GM21381 (cell line): ENCODE data around the gene CRAT.
A peak's percentile ranks its signal among the peaks of the same experiment; 100 is the strongest.

Experiments
- ATAC-seq: cut with Tn5 transposase; IDR thresholded peaks from one replicate; pipeline ENCODE4 v1.9.1; 2021; ENCODE audit warnings: mild to moderate bottlenecking, moderate library complexity; ENCODE audit not compliant: unreplicated experiment

Gene CRAT

DNA sequence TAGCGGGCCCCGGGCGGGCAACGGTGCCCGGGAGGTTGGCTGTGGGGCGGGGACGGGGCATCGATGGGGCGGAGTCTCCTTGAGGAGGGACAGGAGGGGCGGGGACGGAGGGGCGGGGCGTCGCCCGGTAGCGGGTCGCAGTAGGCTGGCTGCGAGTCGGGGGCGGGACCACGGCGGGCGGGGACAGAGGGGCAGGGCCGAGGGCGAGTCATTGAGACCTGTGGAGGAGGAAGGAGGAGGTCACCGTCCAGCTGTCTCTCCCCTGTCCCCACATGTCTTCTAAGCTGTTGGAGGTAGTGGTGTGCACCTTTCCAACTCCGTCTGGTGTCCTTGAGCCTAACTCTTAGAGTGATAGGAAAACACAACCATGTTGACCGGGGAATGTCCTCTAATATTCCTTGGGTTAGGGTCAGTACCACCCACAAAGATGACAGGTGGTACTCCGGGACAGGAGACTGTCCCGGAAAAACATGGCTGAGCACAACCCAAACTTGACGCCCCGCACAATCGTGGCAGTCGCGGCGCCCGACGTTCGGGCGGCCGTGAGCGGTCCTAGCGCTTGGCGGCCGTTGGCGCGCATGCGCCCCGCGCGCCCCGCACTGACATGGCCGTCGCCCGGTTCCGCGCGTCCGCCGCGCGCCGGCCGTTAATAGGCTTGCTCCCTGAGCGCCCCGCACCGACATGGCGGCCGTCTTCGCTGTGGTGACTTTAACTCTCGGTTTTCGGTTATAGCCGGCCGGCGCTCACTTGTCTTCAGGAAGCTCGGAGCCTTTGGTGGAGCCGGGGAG, at the start of gene CRAT, which contains the start of gene PTPA:
TSS of gene CRAT (minus strand) at position 54 of the 788 bp plus-strand sequence. CDS start 284 bp downstream, outside the sequence.
TSS of gene PTPA (plus strand) at position 676 of the 788 bp plus-strand sequence. CDS start 186 bp downstream, outside the sequence.
- ATAC-seq, result peak; percentile 82

DNA sequence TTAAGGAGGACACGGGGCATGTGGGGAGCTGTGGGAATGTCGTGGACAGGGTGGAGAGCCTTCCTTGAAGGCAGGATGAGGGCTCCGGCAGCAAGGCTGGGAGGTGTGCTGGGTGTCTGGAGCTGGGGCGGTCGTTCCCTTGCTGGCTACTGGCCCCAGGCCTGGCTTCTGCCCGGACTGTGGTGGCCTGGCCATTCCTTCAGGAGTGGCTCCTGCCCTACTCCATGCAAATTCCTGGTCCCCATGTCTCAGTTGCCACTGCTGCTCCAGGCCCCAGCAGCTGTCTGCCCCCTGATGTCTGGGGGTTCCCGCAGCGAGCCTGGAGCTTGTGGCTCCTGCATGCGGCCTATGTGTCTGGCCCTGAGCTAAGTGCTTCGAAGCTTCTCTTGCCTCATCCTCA, 45.6 kb upstream of the CRAT start:
- no peak for ATAC-seq

DNA sequence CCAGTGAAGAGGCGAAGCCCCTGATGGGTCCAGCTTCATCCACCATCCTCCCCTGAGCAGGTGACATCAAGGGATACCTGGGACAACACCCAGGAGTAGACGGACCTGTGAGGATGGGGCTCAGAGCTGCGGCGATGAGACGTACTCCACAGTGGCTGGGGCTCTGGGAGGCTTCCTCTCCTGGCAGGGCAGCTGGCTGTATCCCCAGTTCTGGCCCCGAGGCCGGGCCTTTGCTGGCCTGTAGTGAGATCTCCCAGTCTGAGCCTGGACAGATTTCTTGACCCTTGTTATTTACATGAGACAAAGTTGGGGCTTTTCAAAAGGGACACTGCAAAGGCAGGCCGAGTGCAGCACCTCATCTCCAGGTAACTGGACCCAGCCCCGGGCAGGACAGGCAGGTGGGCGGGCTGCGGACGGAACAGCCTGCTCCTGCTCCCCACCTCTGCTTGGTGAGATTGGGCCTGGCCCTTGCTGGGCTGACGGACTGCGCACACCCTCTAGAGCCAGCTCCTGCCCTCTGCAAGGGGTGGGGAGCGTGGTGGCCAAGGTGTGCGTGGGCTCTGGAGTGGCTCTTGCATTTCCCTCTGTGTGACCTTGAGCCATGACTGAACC, 44.4 kb upstream of the CRAT start:
- ATAC-seq, result no peak

DNA sequence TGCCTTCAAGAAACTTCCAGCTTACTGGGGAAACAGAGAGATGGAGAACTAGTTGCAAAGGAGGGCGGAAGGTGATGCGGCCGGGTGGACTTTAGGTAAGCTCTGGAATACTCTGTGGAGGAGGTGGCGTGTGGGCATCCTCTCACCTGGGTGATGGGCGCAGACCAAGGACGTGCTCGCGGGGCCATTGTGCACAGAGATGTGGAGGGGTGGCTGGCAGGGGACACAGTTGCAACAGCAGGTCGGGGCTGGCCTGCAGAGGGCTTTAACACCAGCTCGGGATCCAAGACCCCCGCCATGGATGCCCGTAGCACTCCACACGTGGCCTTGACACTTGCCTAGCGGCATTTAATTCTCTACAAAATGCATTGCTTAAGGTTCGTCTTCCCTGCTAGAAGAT, 40.9 kb upstream of the CRAT start:
- no peak for ATAC-seq

DNA sequence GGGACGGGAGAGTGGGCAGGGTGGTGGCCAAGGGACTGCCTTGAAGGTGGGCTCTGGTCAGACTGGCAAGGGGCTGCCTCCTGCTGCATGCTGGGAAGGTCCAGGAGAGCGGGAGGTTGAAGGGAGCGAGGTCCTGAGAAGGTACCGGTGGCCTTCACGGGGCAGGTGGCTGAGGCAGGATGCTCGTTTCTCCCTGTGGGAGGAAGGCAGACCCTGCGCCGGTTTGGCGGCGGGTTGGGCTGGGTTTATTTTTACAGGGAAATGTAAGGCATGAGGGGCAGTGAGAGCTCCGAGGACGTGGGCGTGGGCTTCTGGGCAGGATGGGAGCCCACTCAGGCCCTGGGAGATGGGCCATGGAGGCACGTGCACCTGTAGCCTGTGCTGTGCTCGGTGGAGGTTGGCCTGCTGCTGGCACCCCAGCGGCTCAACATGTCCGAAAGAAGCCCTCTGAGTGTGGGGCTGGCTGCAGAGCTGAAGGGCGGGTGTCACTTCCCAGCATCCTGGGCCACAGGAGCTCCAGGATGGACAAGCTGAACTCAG, 40.1 kb upstream of the CRAT start:
- no peak for ATAC-seq

DNA sequence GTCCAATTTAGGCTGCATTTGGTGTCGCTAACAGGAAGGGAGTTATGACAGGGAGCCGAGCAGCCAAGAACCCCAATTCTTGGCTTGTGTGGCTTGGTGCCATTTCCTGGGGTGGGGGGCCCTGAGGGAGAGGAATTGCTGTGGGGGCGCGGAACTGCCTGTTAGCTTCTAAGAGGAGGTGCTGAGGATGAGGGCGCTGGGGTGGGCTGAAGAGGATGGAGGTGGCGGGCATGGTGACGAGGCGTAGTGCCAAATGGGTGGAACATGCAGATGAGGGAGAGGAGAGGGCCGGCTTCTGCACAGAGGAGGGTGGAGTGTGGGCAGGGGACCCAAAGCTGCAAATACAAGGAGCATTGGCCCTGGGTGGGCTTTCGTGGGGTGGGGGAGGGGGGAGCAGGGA, 39.5 kb upstream of the CRAT start:
- no peak for ATAC-seq

DNA sequence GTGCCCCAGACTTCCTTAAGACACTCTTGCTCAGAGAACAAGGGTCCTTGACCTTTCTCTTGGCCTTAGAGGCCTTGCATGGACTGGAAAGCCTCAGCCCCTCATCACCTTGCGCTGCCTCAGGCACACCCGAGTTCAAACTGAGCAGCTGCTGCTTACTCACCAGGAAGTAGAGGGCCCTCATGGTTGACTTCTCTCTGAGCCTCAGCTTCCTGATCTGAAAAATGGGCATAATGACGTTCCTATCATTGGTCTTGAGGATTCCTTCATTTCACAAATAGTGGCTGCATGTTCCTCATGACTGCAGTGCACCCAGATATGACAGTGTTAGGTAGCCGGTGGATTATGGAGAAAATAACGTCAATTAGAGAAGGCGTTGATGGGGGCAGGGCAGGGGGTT, 38.8 kb upstream of the CRAT start:
- ATAC-seq, result no peak

DNA sequence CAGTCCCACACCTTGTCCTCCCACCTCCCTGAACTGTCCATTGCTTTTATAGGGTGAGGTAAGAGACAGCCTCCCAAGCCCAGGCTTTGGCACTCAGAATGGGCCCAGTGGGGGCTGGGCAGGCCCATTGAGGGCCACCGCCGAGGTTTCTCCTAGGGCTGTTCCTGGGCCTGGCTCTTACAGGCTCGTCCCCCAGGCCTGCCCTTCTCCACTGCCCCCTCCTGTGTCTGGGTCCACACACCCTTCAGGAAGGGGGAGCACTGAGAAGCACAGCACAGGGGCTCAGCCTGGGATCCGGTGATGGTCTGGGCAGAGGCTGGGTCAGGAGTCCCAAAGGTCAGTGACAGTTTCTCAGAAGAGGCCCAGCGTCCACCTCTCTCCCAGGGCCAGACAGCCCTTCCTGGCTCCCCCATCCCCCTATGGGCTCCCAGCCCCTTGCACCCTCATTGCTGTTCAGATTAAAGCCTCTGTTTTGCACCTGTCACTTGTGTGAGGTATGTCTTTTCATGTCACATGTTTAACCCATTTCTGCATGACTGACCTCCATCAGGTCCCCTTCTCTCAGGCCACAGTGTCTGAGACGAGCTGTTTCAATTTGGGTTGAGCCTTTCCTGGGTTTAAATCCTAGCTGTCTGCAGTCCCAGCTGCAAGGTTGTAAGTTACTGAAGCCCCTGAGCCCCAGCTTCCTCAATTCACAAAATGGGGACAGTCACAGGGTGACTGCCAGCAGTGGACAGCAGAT, 38.0 kb upstream of the CRAT start:
- no peak for ATAC-seq

DNA sequence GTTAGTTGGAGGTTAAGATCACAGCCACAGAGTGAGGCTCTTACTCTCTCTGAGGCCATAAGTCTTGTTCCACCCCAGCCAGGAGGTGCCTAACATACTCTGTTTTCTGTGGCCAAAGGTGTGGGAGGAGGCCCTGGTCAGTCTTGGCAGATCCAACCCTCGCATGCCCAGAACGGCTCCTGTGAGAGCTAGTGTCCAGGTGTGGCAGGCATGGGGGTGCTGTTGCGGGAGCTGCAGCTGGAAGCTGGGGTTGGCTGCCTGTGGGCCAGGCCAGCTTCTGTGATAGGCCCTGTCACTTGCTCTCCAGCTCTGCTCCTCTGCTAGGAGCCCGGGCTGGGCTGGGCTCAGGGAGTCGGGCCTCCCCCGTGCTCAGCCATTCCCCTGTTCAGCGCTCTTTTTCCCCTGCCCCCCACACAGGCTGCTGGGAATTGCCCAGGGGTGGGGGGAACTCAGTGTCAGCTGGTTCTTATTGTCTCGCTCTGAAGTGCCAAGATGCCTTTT, 35.9 kb upstream of the CRAT start:
- no peak for ATAC-seq

DNA sequence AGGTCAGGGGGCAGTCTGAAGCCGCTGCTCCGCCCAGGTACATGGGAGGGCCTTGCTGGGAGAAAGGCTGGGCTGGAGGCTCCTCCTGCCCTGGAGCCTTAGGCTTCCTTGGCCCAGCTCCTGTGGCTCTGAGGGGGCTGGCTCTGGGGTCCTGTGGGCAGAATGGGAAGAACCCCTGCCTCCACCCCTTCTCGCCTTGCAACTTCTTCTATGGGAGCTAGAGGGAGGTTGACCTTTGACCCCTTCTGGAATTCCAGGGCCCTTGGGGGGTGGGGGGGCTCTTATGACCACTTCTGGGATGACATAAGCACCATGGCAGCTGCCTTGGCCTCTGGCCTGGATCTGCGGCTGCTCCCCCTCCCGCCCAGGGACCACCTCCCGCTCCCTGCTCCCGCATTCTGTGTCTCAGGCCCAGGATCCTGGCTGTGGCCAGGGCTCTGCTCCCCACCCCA, 35.3 kb upstream of the CRAT start:
- ATAC-seq, result no peak

DNA sequence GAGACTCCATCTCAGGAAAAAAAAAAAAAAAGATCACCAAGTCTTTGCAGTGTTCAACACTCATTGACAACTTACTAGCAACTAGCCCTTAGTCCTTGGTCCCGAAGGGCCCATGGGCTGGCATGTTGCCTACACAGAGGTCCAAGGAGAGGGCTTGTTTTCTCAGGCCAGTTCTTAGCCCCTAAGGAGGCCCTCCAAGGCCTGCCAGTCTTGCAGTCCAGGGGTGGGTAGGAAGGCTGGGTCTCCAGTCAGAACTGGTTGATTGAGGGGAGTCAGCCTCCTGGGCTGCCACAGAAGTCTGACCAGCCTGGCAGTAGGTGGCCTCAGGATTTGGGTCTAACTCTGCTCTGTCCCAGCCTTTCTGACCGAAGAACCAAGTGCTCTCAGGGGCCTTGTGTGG, 34.7 kb upstream of the CRAT start:
- no peak for ATAC-seq

DNA sequence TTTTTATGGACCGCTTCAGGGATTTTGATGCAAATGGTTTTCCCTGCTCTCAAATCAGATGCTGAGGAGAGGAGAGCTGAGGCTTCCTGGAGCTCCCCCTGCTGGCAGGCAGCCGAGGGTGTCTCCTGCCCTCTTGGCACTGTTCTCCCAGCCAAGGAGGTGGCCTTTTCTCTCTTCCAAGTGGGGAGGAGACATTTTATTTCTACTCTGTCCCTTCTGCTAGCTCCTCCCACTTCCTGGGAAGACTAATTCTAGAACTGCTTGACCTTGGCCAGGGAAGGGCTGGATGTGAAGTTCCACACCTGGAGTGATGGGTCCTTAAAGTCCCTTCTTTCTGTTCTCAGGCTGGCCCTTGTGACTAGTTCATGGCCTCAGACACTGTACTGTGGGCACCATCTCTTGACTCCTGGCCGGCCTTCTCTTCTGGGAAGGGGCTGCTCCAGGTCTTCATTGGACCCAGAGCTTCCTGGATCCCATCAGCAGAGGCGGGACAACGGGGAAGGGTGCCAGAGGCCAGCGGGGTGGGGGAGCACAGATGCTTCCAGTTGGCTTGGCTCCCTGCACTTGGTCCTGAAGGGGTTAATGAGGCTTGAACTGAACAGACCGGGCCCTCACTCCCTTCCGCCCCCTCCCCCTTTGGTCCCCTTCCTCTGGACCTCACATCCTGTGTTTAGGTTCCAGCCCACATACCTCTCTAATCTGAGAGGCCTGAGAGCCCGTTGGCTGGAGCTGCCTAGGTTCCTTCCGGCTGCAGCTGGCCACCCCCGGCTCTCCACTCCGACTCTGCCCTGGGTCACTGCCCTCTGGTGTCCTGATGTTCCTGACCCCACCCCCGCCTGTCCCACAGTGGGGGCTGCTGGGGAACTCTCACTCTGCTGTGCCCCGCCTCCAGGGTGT, 32.7 kb upstream of the CRAT start:
- ATAC-seq, result no peak

DNA sequence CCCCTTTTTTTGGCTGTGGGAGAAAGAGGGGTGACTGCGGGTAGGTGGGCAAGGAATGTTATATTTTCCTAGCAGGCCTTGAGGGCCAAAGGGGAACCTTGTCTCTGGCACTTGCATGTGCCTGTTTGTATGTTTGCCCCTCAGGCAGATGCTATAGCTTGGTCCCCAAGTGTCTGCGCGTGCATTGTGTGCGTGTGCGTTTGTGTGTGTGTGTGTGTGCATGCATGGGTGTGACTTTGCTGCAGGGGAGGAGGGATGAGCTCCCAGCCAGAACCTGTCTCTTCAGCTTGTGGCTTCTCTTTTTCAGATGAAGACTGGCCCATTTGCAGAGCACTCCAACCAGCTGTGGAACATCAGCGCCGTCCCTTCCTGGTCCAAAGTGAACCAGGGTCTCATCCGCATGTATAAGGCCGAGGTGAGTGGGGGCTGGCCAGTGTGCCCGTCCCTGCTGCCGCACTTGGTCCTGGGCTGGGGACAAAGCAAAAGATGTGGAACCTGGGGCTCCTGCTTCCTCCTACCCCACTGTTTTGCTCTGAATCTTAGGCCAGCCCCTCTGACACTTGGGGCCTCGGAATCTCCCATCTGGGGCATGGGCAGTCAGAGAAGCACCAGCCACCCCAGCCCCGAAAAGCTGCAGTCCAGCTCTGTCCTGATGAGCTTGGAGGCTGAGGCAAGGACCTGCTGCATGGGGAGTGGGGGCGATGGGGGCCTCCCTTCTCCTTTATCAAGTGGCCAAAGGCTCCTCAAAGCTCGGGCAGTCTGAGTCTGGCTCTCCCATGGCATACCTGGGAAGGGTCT, 31.7 kb upstream of the CRAT start:
- no peak for ATAC-seq

DNA sequence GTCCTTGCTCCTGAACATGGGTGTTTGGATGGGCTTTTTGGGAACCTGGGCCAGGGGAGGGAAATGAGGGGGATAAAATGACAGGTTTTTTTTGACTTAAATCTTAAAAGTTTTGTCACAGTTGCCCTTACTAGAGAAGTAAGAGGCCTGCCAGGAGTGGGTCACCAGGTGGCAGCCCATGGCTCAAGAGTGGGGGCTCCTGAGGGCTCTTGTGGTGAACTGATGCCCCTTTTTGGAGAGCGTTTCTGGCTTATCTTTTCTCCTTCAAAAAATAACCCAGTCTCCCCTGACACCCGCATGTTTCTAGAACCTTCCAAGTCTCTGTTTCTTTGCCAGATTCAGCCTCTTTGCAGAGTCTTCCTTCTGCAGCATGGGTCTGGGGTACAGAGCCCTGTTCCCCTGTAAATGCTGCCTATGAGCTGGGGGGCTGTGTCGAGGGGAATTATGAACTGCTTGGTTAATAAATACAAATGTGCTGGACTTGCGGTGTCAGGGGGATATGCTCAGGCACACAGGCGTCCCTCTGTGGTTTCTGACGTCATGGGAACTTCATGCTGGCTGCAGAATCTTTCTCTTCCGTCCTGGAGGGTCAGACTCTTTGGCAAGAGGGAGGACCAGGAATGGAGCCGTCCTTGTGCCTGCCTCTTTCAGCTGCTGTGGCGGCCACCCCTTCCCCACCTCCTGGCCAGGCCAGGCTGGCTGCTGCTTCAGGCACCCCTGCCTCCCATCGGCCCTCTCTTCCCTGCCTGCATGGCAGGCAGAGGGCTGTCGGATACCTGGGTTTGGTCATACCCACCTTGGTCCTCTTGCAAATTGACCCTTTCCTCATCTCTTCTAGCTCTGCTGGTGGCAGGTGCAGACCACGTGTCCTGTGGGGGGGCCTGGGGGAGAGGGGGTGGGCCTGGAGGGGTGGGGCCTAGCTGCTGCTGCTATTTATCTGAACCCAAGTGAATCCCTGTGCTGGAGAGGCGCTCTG, 30.8 kb upstream of the CRAT start:
- no peak for ATAC-seq

DNA sequence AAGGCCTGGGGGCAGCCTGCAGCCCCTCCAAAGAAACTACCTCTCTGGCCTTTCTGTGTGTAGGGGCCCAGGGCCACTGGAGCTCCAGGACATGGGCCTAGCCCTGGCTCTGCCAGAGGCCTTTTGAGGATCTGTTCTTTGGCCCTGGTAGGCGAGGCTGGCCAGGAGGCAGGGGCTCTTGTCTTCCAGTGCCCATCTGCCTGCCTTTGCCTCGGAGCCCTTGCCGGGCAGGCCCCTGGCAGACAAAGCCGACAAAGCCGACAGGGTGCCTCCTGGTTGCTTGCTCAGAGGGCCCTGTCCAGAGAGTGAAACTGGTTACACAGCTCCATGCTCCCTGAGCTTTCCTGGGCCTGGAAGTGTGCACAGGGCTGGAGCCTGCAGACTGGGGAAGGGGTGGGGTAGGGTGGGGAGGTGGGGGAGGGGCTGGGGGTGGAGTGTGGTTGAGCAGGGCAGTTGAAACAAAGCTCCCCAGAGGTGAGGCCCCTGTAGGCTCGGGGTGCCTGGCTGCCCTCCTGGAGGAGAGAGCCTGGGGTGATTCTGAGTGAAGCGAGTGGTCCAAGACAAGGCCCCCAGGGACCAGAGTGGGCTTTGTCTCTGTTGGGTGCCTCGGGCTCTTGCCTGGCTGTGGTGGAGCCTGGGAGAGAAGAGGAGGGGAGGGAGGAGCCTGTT, 29.9 kb upstream of the CRAT start:
- peak; percentile 18 for ATAC-seq

DNA sequence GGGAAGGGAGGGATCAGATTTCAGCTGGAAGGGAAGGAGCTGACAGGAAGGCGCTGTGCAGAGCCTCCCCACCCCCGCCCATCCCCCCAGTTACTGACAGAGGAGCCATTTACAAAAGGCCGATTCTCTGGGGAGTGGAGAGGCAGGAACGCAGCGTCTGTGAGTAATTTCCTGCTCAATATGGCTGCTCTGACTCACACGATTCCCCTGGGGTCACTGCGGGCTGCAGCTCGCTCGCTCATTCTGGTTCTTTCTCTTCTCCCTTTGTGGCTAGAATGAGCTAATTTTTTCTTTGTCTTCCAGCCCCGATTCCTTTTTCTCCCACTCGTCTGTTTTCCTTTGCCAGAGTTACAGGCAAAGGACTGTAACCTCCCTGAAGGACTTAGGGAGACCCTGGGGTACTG, 29.4 kb upstream of the CRAT start:
- ATAC-seq, result peak; percentile 58

DNA sequence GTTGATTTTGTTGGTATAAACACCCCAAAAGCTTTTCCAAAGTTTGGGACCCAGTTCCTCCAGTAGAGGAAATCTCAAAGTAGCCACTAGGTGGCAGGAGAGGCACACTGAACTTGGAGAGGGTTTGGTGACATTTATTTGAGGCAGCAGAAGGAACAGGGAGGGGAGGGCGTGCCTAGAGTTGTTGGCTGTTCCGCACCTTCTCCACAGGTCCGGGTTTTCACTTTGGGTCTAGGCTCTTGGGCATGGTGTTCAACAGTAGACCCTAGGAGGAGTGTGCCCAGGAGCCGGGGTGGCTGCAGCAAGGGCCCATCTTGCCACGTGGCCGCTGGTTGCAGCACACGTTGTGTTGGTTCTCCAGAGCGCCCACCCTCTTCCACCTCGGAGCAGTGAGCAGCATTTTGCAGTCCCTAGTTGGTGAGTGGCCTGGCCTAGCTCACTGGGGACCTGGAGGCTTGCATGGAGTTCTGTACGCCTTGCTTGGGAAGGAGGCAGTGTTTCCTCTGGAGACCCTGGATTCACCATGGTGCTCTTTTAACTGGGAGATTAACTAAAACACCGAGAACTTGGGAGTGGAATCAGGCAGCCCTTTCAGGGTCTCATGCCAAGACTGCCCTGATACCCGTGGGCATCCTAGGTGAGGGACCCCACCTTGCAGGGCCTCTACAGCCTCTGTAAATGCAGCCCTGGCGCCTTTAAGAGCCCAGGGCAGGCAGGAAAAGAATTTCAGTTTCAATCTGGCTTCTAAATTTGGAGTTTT, 28.8 kb upstream of the CRAT start:
- peak; percentile 32 for ATAC-seq
